Astrocyte (in vitro differentiated cells and primary cell): ENCODE data around the gene BRSK1.

Experiments used
- EZH2 ChIP-seq: IDR thresholded peaks from 2 replicates; pipeline ENCODE4 v1.6.1; 2012; ENCODE audit warnings: mild to moderate bottlenecking, low read length, inconsistent platforms; ENCODE audit not compliant: insufficient read depth
- TF ChIP-seq, protein P1 (sequence below): IDR thresholded peaks from 2 replicates; pipeline ENCODE4 v1.5.1; 2011; ENCODE audit warnings: low read depth, mild to moderate bottlenecking, inconsistent platforms, low read length, moderate library complexity; ENCODE audit not compliant: insufficient read depth

GRCh38 chr19:55339105-55339888 is 55.5 kb downstream of the BRSK1 start, which contains the start of gene KMT5C:
- TF ChIP-seq, protein P1, sequence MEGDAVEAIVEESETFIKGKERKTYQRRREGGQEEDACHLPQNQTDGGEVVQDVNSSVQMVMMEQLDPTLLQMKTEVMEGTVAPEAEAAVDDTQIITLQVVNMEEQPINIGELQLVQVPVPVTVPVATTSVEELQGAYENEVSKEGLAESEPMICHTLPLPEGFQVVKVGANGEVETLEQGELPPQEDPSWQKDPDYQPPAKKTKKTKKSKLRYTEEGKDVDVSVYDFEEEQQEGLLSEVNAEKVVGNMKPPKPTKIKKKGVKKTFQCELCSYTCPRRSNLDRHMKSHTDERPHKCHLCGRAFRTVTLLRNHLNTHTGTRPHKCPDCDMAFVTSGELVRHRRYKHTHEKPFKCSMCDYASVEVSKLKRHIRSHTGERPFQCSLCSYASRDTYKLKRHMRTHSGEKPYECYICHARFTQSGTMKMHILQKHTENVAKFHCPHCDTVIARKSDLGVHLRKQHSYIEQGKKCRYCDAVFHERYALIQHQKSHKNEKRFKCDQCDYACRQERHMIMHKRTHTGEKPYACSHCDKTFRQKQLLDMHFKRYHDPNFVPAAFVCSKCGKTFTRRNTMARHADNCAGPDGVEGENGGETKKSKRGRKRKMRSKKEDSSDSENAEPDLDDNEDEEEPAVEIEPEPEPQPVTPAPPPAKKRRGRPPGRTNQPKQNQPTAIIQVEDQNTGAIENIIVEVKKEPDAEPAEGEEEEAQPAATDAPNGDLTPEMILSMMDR = no peak
- no peak for TF ChIP-seq EZH2
